Activated CD4-positive, CD25-positive, alpha-beta regulatory T cell treated with anti-CD3 and anti-CD28 coated beads, Interleukin-2, amount 50 U/mL, for 24 hours (primary cell): ENCODE results near the gene SHBG.

Source experiments
- ATAC-seq, 2 donors: fragments of 150-1000 bp; cut with Tn5 transposase; one replicate each; pipeline ENCODE4 v1.10.0; 2021; ENCODE audit warnings: mild to moderate bottlenecking in 1 of 2, moderate library complexity in 1 of 2

The SHBG gene

DNA sequence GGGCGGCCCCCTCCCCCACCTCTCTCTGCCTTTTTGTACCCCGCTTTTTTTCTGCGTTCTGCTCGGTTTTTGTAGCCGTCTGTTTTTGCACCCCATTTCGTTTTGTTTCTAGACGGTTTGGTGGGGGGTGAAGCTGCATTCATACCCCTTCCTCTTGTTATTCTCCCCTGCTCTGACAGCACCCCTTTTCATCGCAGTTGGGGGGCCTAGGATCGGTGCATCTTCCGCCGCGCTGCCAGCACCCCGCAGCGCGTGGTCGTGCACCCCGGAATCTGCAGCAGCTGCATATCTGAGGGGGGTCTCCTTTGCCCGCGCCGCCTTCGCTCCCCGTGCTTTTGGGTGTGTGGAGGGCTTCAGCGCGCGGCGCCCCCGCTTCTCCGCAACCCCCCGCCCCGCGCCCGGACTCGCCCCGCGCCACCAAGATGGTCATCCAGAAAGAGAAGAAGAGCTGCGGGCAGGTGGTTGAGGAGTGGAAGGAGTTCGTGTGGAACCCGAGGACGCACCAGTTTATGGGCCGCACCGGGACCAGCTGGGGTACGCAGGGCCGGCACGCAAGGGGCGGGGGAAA lies 21.2 kb downstream of the SHBG start:
- no peak for ATAC-seq

DNA sequence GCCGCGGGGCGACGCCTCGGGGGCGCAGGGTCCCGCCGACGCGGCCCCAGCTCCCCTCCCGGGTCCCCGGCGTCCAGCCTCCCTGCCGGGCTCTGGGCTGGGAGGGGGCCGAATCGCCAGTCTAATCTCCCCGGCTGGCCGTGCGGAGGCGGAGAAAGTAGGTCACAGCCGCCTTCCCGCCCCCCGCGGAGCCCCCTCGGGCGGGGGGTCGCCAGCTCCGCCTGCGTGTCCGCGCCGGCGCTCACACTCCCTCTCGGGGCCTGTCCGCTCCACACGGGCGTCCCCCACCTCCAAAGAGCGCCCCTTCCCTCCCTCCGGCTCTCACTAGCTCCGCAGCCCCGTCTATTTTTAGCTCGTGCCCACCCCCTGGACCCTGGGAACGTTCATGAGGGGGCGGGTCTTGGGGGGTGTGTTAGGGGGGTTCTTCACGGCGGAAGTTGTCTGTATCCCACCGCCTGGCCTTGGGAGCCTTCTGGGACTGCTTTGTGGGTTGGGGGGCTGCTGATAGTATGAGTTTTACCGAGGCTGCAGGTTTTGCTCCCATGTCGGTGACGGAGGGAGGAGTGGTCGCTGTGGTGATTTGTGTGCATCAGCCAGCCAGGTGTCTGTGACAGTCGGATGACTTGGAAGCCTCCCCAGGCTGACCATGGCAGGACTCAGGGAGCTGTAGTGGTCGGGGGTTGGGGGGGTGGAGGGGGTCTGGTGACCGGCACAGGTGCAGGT lies 21.9 kb downstream of the SHBG start:
- no peak for ATAC-seq

DNA sequence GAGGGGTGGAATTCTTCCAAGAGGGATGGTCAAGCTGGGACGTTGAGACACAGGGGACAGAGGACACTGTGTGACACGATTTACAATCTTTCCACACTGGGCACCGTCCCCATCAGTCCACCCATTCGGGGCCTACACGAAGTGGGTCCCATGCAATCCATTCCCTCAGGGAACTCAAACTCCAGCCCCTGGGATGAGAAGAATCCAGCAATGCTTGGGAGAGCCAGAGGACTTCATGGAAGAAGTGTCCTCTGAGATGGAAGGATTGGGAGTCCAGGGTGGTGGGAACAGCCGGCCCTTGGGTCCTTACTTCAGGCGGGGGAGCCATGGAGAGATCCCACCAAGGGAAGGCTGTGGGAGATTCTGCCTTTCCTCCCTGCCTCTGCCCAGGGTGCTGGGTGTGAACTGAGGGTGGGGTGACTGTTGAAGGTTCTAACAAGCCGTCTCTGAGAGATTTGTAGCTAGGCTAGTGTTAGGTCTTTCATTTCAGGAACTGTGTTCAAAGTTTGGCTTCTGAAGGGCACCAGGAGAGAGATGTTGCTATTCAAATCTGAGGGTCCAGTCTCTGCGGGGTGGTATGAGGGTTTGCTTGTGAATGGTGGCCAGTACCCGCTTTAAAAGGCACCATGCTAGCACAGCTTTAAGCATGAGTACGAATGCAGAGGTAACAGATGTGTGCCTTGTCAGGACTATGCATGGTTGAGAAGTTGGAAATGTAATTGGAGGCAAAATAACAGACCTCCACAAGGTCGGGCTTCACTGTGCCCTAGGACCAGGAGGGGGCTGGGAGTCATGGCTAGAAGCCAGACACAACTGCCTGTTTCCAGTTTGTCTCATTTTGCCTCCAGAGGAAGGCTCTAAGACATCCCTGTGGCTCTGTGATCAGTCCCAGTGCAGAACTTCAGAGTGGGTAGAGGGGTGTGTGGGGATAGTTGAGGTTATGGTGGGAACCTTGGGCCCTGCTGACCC lies 22.7 kb downstream of the SHBG start:
- no peak for ATAC-seq

DNA sequence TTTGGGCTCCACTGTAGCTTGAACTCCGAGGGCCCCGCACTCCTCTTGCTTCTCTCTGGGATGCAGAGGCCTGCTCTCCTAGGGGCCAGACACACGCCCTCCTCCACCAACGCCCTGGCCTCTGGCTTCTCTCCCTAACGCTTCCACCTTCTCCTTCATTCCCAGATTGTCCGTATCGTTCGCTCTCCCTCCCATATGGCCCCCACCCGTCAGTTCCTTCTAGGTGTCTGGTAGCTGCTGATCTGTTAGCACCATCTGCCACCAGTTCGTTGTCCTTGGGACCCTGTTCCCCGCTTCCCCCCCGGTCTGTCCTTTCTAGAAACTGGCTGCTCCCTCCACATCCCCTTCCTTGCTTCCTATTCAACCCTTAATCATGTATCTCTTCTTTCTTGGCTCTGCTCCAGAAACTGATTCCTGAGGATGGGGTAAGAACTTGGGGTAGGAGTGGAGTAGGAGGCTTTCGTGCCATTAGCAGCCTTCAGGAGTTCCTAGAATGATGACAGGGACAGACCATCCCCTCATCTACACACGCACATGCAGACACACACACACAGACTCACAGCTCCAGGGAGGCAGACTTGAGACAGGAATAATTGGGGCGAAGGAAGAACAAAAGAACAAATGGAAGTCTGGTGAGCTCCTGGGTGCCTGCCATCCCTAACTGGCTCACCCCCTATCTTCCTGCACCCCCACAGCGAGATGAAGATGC lies 25.1 kb downstream of the SHBG start:
- no peak for ATAC-seq

DNA sequence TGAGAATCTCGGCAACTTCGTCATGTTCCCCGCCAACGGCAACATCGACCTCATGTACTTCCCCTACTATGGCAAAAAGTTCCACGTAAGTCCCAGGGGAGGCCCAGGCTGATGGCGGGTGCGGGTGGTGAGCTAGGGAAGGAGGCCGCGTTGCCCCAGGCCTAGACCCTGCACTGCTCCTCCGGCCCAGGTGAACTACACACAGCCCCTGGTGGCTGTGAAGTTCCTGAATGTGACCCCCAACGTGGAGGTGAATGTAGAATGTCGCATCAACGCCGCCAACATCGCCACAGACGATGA lies 25.6 kb downstream of the SHBG start:
- ATAC-seq: no peak

DNA sequence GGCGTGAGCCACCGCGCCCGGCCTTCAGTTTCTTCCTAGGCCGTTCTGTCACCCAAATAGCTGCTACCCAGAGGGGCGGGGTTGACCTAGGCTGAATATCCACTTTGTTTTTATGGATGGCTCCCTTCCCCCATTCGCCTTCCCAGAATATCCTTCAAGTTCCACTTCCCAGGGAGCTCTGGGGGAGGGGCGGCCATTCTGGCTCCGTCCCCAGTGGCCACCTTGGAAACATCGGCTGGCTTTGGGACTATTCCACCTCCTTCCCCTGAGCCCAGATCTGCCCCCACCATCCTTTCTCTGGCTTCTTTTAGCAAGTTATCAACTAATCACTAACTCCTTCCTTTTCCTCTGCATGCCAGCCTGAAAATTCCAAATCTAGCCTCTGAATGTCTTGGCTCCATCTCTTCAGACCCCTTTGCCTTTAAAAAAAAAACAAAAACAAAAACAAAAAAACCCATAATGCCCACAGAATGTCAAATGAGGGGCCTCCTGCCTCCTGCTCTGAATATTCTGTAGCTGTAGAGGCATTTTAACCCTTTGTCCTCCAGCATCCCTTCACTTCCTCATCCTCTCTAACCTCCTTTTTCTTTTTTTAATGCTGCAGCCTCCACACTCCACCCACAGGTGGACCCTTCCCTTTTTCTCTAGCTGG lies 27.1 kb downstream of the SHBG start:
- no peak for ATAC-seq

DNA sequence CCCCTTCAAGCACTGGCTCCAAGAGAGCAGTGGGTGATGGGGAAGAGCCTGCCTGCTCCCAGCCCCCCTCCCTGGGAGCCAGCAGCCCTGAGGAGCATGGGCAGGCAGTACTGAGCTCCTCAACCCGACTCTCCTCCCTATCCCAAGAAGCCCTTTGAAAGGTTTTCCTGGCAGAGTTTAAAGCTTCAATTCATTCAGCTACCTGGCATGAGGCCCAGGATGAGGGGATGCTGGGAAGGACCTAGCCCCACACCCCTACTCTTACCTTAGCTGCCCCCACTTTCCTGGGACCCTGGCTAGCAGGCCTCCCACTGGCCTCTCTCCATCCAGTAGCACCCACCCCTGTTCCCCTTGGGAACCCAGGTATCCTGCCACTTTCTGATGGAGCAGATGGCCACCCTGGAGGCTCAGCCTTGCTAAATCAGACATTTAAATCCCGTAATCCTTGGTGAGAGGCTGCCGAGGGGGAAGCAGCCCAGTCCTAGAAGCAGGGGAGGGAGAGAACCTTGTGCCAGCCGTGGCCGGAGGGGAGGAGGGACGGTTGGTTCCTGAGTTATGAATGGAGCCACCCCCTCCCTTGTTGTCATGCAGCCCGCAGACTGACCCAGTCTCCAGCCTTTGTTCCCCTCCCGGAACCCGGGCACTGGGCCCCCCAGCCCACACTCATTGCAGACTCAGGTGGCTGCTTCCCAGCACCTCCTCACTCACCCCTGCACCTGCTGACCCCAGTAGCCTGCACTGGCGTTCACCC lies 37.9 kb downstream of the SHBG start:
- no peak for ATAC-seq

DNA sequence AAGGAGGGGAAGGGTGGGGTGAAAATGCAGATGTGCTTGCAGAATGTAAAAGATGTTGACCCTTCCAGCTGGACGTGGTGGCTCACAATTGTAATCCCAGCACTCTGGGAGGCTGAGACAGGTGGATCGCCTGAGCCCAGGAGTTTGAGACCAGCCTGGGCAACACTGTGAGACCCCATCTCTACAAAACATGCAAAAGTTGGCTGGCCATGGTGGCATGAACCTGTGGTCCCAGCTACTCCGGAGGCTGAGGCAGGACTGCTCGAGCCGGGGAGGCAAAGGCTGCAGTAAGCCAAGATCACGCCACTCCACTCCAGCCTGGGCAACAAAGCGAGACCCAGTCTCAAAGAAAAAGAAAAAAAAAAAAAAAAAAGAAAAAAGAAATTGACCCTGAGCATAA lies 38.5 kb downstream of the SHBG start:
- ATAC-seq: no peak

DNA sequence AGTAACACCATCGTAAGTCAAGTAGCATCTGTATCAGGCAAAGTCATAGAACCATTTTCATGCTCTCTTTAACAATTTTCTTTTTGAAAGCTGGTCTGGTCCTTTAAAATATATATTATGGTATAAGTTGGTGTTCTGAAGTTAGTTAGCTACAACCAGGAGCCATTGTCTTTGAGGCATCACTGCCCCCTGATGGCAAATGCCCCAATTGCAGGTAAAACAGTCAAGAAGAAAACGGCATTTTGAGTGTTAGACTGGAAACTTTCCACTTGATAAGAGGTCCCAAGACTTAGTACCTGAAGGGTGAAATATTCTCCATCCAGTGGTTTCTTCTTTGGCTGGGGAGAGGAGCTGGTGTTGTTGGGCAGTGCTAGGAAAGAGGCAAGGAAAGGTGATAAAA lies 43.3 kb downstream of the SHBG start:
- no peak for ATAC-seq

DNA sequence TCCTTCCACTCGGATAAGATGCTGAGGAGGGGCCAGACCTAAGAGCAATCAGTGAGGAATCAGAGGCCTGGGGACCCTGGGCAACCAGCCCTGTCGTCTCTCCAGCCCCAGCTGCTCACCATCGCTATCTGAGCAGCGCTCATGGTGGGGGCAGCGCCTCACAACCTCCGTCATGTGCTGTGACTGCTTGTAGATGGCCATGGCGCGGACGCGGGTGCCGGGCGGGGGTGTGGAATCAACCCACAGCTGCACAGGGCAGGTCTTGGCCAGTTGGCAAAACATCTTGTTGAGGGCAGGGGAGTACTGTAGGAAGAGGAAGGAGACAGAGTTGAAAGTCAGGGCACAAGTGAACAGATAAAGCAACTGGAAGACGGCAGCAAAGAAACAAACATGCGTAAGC lies 45.0 kb downstream of the SHBG start:
- ATAC-seq: no peak

DNA sequence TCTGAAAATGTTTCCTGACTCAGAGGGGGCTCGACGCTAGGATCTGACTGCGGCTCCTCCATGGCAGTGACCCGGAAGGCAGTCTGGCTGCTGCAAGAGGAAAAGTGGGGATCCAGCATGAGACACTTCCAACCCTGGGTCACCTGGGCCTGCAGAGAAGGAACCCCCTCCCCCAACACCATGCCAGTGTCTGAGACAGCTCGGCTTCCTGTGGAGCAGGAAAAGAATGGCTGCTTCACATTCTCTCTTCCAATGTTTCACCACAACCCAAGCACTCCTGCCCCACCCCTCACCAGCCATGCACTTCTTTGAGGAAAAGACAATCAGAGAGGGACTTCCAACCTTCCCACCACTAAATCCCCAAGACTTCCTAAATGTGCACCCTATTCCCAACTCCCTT lies 46.6 kb downstream of the SHBG start:
- no peak for ATAC-seq

DNA sequence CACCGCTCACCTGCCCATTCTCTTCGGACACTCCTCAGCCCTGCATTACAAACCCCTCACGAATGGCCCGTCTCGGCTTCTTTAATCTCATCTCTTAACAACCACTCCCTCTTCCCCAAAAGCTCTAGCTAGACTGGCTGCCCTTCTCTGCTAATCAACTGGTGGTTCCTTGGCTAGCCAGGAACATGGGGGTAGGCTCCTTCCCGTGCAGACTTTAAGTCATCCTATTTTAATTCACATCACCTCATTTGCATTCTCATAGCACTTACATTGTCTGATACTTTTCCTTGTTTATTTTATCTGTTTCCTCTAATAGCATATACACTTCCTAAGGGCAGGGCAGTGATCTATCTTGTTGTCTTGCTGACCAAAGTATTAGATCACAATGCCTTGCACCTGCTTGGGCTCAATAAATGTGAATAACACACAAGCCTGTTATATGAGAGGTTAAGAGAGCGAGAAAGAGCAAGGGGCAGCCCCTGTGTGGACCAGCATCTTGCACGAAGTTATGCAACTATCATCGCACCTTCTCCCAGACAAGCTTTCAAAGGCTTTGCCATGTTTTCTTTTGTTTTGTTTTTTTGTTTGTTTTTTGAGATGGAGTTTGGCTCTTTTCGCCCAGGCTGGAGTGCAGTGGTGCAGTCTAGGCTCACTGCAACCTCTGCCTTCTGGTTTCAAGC lies 47.6 kb downstream of the SHBG start:
- no peak for ATAC-seq
